ENCODE data around the gene ARF1.

- no peak for TF ChIP-seq CTCF (IDR thresholded peaks at IDR 0.05)
- TF ChIP-seq POLR2A (IDR thresholded peaks at IDR 0.05), result no peak
- no peak for TF ChIP-seq POLR2AphosphoS5 (IDR thresholded peaks at IDR 0.05; ENCODE audit: insufficient read depth in 1 of 2, low read depth in 1 of 2)
These were observed 41.0 kb downstream of the ARF1 start for GRCh38 chr1:228123505-228123904.
